NCI-H82 (cell line): Measurements from ENCODE around the gene MYO3A.
A peak's percentile ranks its signal among the peaks of the same experiment; 100 is the strongest.

Experiments
- DNase-seq: peaks from one replicate; lab custom pipeline; 2025; lab: John Stamatoyannopoulos, UW

MYO3A gene

DNA sequence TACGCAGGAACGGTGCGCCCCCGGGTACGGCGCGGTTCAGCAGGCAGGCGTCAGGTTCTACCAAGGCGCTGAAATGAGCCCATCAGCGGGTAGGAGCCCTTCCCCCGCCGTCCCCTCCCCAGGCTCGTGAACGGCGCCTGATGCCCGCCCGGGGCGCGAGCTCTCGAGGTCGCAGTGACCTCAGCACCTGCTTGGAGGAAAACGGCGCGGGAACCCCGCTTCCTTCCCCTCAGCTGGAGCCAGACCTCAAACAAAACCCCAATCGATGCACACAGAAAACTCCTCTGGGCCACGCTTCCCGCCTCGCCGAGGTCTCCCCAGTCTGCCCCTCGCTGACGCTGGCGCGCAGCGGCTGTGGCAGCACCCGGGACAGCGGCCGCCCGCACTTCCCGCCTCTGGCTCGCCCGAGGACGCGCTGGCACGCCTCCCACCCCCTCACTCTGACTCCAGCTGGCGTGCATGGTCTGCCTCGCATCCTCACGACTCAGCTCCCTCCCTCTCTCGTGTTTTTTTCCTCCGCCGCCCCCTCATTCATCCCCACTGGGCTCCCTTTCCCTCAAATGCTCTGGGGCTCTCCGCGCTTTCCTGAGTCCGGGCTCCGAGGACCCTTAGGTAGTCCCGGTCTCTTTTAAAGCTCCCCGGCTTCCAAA lies 282.0 kb downstream of the MYO3A start:
- peak; percentile 21 for DNase-seq

DNA sequence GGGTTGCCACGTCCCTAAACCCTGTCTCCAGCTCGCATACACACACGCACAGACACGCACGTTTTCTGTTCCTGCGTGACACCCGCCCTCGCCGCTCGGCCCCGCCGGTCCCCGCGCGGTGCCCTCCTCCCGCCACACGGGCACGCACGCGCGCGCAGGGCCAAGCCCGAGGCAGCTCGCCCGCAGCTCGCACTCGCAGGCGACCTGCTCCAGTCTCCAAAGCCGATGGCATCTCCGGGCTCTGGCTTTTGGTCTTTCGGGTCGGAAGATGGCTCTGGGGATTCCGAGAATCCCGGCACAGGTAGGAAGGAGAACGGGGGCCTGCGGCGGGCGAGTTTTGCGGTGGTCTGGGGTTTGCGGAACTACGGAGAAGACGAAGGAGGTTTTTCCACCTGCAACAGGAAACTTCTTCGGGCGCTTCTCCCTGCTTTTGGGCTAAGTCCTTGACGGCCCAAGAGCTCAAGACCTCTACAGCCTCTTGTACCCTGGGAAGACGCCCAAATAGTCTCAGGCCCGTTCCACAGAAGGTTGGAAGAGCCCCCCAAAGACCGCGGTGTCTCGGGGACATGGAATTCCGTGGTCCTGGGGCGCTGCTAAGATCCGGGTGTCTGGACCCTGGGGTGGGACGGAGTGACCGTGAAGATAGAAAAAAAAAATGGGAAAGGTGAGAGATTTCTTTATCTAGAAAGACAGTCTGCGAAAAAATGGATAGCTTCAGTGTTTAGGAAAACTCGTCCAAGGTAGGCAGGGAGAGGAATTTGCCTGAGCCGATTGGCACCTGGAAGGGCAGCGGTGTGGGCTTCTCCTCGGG lies 282.8 kb downstream of the MYO3A start, which contains the start of gene GAD2:
GAD2 (plus strand) TSS at position 190 of the 811 bp plus-strand sequence; CDS start at position 226, 36 bp downstream.
- no peak for DNase-seq

DNA sequence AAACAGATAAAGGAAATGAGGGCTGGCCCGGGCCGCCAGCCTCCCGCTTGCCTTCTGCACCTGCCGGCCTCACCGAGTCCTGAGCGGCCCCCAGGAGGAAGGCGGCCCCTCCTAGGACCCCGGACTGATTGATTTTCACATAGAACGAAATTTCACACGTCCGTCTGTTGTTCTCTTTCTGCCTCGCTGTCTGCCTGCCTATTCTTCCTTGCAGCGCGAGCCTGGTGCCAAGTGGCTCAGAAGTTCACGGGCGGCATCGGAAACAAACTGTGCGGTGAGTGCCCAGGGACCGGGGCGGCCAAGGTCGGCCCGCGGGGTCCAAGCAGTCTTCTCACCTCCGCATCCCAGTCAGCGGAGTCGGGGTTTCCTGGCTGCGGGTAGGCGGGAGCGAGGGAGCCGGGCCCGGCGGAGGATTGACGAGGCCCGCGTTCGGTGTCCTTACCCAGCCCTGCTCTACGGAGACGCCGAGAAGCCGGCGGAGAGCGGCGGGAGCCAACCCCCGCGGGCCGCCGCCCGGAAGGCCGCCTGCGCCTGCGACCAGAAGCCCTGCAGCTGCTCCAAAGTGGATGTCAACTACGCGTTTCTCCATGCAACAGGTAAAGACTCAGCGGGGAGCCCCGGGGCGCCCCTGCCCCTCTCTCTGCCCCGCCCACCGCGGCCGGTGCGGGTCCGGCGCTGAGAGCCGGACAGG lies 283.5 kb downstream of the MYO3A start:
- no peak for DNase-seq

DNA sequence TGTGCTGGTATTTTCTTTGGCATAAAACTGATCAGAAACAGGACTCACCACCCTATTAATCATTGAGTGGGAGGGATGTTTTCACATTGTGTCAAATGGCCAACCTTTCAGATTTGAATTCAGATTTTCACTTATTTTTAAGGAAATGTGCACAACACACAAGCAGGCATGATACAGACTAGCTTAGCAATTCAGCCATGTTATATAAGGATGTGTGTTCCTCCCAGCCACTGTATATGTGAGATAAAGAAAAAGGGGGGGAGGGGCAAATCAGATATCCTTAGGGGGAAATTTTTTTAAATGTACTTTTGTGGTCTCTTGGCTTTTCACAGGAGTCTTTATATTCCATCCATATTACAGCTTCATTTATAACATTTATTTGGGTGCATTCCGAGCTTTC lies 285.6 kb downstream of the MYO3A start:
- DNase-seq = no peak

DNA sequence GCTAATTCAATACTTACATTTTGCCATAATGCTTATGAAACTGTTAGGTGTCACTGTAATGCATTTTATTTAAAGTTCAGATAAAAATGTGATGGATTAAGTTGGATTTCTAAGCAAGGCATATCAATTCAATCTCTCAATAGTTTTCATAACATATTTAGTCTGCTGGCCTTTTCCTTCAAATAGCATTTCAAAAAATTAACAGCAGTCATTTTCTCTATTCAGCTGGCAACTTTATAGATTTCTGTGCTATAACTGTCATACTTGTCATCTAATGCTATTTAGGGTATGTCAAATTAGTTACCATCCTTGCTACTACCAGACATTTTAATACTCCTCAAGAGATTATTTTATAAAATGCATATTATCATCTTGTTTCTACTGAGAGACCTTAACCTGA lies 286.9 kb downstream of the MYO3A start:
- no peak for DNase-seq

DNA sequence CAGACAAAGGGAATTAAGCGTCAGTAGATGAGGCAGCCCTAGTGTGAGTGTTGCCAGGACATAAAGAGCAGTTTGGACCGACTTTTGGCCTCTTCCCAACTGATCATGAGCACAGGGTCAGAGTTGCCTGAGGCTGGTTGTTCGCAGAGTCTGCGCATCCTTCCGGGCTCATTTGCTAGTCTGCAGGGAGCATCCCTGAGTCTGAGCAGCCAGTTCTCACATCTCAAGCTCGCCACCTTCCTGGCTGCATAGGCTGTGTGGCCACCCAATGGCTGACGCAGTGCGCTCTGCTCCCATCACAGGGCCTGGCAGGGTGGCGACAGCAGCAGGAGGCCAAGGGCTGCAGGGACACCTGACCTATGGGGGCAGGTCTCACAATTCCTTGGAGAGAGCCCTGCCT lies 287.5 kb downstream of the MYO3A start:
- no peak for DNase-seq

DNA sequence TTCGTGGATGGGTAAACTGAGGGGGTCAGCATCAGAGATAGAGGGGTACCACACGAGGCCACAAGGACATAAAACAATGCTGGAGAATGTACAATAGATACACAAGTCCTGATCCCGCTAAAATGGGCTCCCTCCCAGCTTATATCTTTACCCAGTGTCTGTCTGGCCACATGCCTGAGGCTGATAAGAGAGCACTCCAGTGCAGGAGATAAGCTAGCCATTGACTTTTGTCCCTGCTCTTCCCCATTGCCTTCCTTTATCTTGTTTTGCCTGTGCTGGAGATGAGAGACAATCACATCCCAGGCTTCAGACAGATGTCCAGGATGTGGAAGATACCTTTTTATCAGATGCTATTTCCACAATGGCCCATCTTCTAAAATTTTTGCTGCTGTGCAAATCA lies 288.5 kb downstream of the MYO3A start:
- peak; percentile 39 for DNase-seq

DNA sequence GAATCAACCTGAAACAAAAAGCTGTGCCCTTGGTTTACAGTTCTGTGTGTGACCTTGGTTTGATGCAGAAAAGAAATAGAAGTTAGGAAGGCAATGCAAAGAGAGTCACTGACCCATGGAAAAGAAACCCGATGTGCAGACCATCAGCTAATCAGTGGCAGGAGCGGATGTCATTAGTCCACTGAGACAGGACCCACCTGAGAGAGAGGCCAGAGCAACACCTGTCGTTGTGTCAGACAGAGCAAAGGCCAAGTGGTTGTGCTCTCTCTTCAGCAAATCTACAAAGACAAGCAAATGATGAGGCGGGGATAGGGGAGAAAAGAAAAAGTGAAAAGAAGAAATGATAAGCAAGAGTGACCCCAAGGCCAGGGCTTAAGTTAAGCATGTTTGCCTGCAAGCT lies 291.3 kb downstream of the MYO3A start:
- no peak for DNase-seq

DNA sequence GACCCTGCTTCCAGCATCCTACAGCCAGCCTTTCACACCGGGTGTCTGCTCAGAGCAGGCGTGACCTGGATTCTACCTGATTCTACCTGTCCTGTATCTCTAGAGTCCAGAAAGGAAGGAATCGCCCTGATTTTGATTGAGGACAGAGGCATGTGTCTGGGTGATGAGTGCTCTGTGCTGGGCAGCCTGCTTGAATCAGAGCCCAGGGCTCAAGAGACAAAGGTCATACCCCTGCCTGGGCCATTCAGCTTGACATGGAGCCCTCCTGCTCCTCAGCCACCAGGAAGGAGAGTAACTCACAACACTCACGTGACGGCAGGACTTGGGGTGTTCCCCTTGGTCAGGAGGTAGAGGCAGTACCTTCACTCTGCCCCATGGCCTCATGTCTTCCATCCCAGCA lies 293.8 kb downstream of the MYO3A start:
- no peak for DNase-seq

DNA sequence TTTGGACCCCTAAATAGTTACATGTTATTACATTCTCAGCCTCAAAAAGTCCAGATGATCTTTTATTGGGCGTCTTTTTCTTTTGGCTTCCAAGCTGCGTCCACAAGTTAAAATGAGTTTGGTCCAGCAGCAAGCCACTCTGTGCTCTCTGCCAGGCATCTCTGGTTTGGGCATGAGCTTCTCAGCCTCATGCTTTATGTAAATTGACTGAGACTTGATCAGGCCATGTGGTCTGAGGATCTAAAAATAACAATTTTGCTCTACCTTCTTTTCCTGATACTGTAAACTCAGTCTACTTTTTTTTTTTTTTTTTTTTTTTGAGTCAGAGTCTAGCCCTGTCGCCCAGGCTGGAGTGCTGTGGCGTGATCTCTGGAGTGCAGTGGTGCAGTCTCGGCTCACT lies 298.1 kb downstream of the MYO3A start:
- DNase-seq = no peak

DNA sequence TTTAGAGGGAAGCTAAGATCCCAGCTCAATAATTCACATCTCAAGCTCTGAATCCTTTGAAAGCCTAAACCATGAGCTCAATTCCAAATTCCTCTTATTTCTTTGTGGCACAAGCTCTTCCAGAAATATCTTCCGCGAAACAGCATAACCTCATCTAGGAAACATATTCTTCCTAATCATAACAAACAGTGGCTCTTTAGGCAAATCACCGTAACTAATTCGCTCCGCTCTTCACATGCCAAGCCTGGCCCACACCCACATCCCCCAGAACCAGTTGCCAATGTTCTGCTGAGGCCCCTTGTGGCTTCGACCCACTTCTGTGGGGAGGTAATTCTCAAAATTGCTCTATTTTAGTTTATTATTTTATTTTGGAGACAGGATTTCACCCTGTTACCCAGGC lies 301.7 kb downstream of the MYO3A start:
- no peak for DNase-seq

DNA sequence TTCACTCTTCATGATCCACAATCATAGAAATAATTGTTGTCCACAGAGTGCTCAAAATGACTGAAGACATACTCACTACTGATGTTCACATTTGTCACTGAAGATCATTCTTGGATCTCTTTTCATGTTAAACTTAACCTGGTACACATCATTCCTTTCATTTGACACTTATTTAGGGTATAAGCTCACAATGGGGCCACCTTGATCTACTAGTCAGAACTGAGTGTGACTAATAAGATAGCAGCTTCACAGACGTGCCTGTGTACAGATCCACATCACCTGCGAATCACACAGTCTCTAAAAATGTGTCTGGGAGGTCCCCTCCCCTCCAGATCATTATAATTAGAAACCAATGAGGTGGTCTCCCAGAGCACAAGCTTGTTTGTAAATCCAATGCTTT lies 304.3 kb downstream of the MYO3A start:
- DNase-seq = no peak

DNA sequence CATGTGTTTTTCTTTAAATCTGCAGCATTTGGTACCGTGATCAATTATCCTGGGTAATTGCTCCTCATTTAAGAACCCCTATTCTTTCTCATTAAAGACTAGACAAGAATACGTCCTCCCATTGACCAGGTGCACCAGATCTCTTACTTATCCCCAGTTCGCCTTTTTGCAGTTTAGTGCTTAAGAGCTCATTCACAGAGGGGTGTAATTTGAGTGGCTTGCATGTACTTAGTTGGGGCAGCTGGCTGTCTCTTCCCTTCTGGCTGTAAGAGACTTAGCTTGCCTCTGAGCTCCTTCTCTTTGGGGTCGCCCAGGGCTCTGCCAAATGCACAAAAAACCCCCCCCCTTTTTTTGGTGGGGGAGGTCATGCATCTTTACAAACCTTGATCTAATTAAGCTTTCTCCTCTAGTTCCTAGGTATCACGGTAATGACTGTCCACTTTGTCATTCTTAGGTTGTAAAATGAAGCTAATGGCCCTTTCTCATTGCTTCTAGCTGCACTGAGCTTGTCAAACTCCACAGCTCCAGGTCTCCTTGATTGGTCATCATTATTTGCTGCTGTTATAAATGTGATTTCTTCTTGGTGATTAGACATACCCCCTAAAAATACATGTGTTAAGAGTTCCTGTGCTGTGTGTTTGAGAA lies 308.8 kb downstream of the MYO3A start:
- DNase-seq = peak; percentile 78

DNA sequence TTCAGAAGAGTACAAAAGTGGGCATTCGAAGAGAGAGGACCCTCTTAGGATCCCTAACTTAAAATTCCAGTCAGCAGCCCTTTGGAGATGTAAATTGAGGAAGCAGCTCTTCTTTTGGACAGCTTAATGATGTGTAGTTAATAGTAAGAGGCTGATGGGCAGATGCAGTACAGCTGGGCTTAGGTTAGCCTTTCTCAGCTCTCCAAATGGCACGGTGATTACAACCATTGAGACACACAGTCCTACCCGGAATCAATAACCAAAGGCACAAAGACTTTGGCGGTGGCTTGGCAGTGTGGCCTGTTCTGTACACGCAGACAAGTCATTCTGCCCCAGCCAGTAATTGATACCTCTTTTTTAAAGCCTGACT lies 309.3 kb downstream of the MYO3A start:
- DNase-seq = peak; percentile 12

DNA sequence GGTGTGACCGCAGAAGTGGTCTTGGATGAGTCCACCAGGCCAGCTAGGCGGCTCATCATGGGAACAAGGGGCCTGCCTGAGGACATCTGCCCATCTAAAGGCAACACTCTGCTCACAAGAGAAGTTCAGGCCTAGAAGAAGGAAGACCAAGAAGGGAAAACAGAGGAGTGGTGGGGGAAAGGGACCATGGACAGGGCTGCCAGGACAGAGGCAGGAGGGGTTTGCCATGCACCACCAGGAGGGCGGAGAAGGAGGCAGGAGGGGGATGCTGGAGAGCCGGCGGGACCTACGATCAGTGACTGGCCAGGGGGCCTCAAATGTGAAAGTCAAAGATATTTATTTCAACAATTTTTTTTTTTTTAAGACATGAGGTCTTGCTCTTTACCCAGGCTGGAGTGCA lies 315.7 kb downstream of the MYO3A start:
- no peak for DNase-seq

DNA sequence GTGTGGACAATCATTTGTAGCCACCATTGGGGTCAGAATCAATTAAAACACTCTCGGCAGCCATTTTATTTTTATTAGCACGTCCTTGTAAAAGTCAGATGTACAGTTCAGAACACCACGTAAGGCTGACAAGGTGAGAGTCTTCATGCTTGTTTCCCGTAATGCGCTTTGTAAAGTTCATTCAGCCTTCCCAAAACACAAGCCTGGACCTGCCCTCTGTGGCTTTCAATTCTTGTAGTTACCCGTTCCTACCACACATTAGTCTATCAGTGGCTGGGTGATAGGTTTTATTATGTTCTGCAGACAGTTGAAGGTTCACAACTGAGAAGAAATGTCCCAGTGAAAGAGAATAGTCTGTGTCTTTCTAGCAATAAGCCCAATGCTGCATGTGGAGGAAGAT lies 317.9 kb downstream of the MYO3A start:
- no peak for DNase-seq

DNA sequence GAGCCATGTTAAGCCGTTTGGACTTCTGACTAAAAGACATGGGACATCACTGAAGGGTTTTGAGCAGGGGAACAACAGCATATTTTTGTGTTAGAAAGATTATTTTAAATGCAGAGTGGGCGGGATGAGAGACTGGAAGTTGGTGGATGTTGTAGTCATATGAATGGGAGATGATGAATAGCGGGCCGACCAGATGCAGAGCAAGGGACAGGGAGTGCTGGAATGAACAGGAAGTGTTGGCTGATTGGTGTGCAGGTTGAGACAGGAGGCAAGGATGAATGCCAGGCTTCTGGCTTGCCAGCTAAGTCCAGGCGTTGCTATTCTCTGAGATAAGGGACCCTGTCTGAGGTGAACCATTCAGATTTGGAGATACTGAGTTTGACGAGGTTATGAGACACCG lies 320.6 kb downstream of the MYO3A start:
- DNase-seq = no peak

DNA sequence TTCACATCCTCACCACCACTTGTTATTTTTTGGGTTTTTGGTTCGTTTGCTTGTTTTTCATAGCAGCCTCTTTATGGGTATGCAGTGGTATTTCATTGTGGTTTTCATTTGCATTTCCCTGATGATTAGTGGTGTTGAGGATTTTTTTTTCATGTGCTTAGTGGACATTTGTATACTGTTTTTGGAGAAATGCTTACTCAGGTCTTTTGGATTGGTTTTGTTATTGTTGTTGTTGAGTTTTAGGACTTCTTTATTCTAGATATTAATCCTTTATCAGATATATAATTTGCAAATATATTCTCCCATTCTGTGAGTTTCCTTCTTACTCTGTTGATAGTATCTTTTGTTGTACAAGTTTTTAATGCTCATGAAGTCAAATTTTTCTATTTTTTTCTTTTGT lies 325.3 kb downstream of the MYO3A start:
- DNase-seq = no peak
